WTC11 (cell line): ENCODE measurements around the gene EEFSEC. TPM values are rescaled to one million over a fixed set of nuclear protein-coding genes. Genes with fewer than 3 reads are reported as not detected.
A peak's percentile ranks its signal among the peaks of the same experiment; 100 is the strongest.

Experiments
- ATAC-seq: fragments of 200-7000 bp; cut with Tn5 transposase; 2 replicates; pipeline ENCODE4 v1.10.0; 2021; ENCODE audit warnings: mild to moderate bottlenecking, moderate library complexity
- CTCF ChIA-PET: fragments of 300-600 bp; sonication (Branson Sonifier 250); formaldehyde crosslinking; loops from one replicate; lab custom pipeline; 2021; ENCODE audit warnings: antibody characterized with exemption; lab: Charles Lee
- POLR2A ChIA-PET: fragments of 350-600 bp; sonication (Branson Sonifier 250); formaldehyde crosslinking; loops from one replicate; lab custom pipeline; 2021; ENCODE audit warnings: antibody characterized with exemption; lab: Charles Lee
- DNase-seq: peaks from one replicate; pipeline ENCODE4 v3.0.0; 2021; ENCODE audit warnings: low spot score
- H3K27ac Mint-ChIP-seq: 2 replicates; pipeline ENCODE4 v1.8.0; 2021; ENCODE audit warnings: mixed read lengths
- H3K27me3 Mint-ChIP-seq: 2 replicates; pipeline ENCODE4 v1.8.0; 2021; ENCODE audit warnings: low read depth, mild to moderate bottlenecking, moderate library complexity, mixed read lengths
- H3K36me3 Mint-ChIP-seq: 2 replicates; pipeline ENCODE4 v1.8.0; 2021; ENCODE audit warnings: mixed read lengths
- H3K4me1 Mint-ChIP-seq: 2 replicates; pipeline ENCODE4 v1.8.0; 2022; ENCODE audit warnings: mixed read lengths
- H3K4me3 Mint-ChIP-seq: 2 replicates; pipeline ENCODE4 v1.8.0; 2021; ENCODE audit warnings: mild to moderate bottlenecking, moderate library complexity, mixed read lengths
- H3K9me3 Mint-ChIP-seq: 2 replicates; pipeline ENCODE4 v1.8.0; 2021; ENCODE audit warnings: mixed read lengths
- ATF1 ChIP-seq: sonication (generic); formaldehyde crosslinking; IDR thresholded peaks from 2 replicates; pipeline ENCODE4 v1.8.1; 2023; ENCODE audit warnings: mild to moderate bottlenecking, moderate library complexity, missing genetic modification reagents
- CBFB ChIP-seq: sonication (generic); formaldehyde crosslinking; IDR thresholded peaks from 2 replicates; pipeline ENCODE4 v1.8.1; 2022; ENCODE audit warnings: mild to moderate bottlenecking, low read depth, missing genetic modification reagents
- FOXK1 ChIP-seq: sonication (generic); formaldehyde crosslinking; IDR thresholded peaks from 2 replicates; pipeline ENCODE4 v1.8.0; 2022; ENCODE audit warnings: mild to moderate bottlenecking, moderate library complexity, missing genetic modification reagents
- JAZF1 ChIP-seq: fragments of 250-450 bp; sonication (Bioruptor Pico); IDR thresholded peaks from 2 replicates; pipeline ENCODE4 v1.9.0; 2021; ENCODE audit warnings: moderate library complexity, mild to moderate bottlenecking, inconsistent platforms
- NFATC4 ChIP-seq: fragments of 250-450 bp; sonication (Bioruptor Pico); IDR thresholded peaks from 2 replicates; pipeline ENCODE4 v1.9.0; 2021; ENCODE audit warnings: mild to moderate bottlenecking
- NR1H2 ChIP-seq: sonication (generic); formaldehyde crosslinking; IDR thresholded peaks from 2 replicates; pipeline ENCODE4 v1.9.0; 2021; ENCODE audit warnings: mild to moderate bottlenecking, moderate library complexity, missing genetic modification reagents
- NR2C2 ChIP-seq: sonication (generic); formaldehyde crosslinking; IDR thresholded peaks from 2 replicates; pipeline ENCODE4 v1.8.0; 2022; ENCODE audit warnings: mild to moderate bottlenecking, missing genetic modification reagents
- NR3C1 ChIP-seq: sonication (generic); formaldehyde crosslinking; conservative IDR thresholded peaks from 2 replicates; pipeline ENCODE4 v1.8.1; 2023; ENCODE audit warnings: low read depth, mild to moderate bottlenecking, missing genetic modification reagents
- OVOL2 ChIP-seq: fragments of 250-450 bp; sonication (Bioruptor Pico); IDR thresholded peaks from 2 replicates; pipeline ENCODE4 v1.9.0; 2021; ENCODE audit warnings: mild to moderate bottlenecking, borderline replicate concordance
- RELA ChIP-seq: sonication (generic); formaldehyde crosslinking; IDR thresholded peaks from 2 replicates; pipeline ENCODE4 v1.8.1; 2022; ENCODE audit warnings: missing genetic modification reagents, mild to moderate bottlenecking, borderline replicate concordance
- SMAD3 ChIP-seq: sonication (generic); formaldehyde crosslinking; IDR thresholded peaks from 2 replicates; pipeline ENCODE4 v1.8.0; 2022; ENCODE audit warnings: missing genetic modification reagents, mild to moderate bottlenecking, borderline replicate concordance
- ZBTB21 ChIP-seq: sonication (generic); formaldehyde crosslinking; IDR thresholded peaks from 2 replicates; pipeline ENCODE4 v1.8.1; 2023; ENCODE audit warnings: mild to moderate bottlenecking, missing genetic modification reagents, borderline replicate concordance
- ZNF138 ChIP-seq: sonication (generic); formaldehyde crosslinking; conservative IDR thresholded peaks from 2 replicates; pipeline ENCODE4 v1.8.1; 2022; ENCODE audit warnings: mild to moderate bottlenecking, moderate library complexity, missing genetic modification reagents
- ZNF263 ChIP-seq: sonication (generic); formaldehyde crosslinking; IDR thresholded peaks from 2 replicates; pipeline ENCODE4 v1.8.1; 2022; ENCODE audit warnings: low read depth, mild to moderate bottlenecking, moderate library complexity, missing genetic modification reagents
- ZNF416 ChIP-seq: fragments of 250-450 bp; sonication (Bioruptor Pico); IDR thresholded peaks from 2 replicates; pipeline ENCODE4 v1.9.0; 2021; ENCODE audit warnings: mild to moderate bottlenecking, inconsistent platforms
- ZNF671 ChIP-seq: fragments of 250-450 bp; sonication (Bioruptor Pico); IDR thresholded peaks from 2 replicates; pipeline ENCODE4 v1.8.0; 2021; ENCODE audit warnings: mild to moderate bottlenecking
- total RNA-seq: library from RNA; stranded (reverse); gene quantifications from 3 replicates; pipeline ENCODE4 v1.2.3, GENCODE V29; 2021
- TF ChIP-seq, protein P1 (sequence below): fragments of 250-450 bp; sonication (Bioruptor Pico); IDR thresholded peaks from 2 replicates; pipeline ENCODE4 v1.9.0; 2021; ENCODE audit warnings: mild to moderate bottlenecking
- TF ChIP-seq, protein P2 (sequence below): sonication (generic); formaldehyde crosslinking; conservative IDR thresholded peaks from 2 replicates; pipeline ENCODE4 v1.8.1; 2022; ENCODE audit warnings: mild to moderate bottlenecking, missing genetic modification reagents
- TF ChIP-seq, protein P3 (sequence below): sonication (generic); formaldehyde crosslinking; IDR thresholded peaks from 2 replicates; pipeline ENCODE4 v1.8.0; 2022; ENCODE audit warnings: mild to moderate bottlenecking, missing genetic modification reagents
- TF ChIP-seq, protein P4 (sequence below): sonication (generic); formaldehyde crosslinking; IDR thresholded peaks from 2 replicates; pipeline ENCODE4 v1.8.1; 2023; ENCODE audit warnings: mild to moderate bottlenecking, missing genetic modification reagents
- TF ChIP-seq, protein P5 (sequence below): sonication (generic); formaldehyde crosslinking; IDR thresholded peaks from 2 replicates; pipeline ENCODE4 v1.8.0; 2023; ENCODE audit warnings: mild to moderate bottlenecking, missing genetic modification reagents
- TF ChIP-seq, protein P6 (sequence below): sonication (generic); formaldehyde crosslinking; IDR thresholded peaks from 2 replicates; pipeline ENCODE4 v1.8.1; 2022; ENCODE audit warnings: low read depth, mild to moderate bottlenecking, moderate library complexity, missing genetic modification reagents, borderline replicate concordance
- TF ChIP-seq, protein P7 (sequence below): fragments of 250-450 bp; sonication (Bioruptor Pico); IDR thresholded peaks from 2 replicates; pipeline ENCODE4 v1.9.0; 2021; ENCODE audit warnings: mild to moderate bottlenecking

EEFSEC gene
- total RNA-seq, 1 experiment from 2014 or later, result 13.7 TPM

DNA sequence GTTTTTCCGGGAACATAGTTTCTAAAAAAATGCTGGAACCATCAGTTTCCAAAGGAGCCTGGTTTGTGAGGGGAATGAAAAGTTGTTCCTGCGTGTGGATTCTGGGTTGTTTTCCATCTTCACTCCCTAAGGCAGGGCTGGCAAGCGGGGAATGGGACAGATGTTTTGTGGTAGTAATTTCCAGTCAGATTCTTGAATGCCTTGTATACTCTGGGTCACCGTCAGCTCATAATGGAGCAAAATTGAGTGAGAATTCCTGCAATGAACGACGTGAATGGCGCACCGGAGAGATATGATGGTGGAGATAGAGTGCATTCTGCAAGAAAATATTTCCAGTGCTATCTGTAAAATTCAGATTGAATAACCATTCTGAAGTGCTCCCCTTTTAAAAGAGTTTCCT lies 19.9 kb downstream of the EEFSEC start:
- POLR2A ChIA-PET, result no interaction called here
- TF ChIP-seq, protein P1, sequence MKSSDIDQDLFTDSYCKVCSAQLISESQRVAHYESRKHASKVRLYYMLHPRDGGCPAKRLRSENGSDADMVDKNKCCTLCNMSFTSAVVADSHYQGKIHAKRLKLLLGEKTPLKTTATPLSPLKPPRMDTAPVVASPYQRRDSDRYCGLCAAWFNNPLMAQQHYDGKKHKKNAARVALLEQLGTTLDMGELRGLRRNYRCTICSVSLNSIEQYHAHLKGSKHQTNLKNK (CRISPR knock-in tag), result no peak
- TF ChIP-seq, protein P2, sequence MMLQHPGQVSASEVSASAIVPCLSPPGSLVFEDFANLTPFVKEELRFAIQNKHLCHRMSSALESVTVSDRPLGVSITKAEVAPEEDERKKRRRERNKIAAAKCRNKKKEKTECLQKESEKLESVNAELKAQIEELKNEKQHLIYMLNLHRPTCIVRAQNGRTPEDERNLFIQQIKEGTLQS (CRISPR knock-in tag), result no peak
- no peak for TF ChIP-seq FOXK1 (CRISPR knock-in tag)
- no peak for TF ChIP-seq ZNF138 (CRISPR knock-in tag)
- TF ChIP-seq NR2C2 (CRISPR knock-in tag), result no peak
- no peak for TF ChIP-seq ZNF263 (CRISPR knock-in tag)
- TF ChIP-seq NR1H2 (CRISPR knock-in tag), result no peak
- TF ChIP-seq ZNF671 (CRISPR knock-in tag), result no peak
- TF ChIP-seq ATF1 (CRISPR knock-in tag), result no peak
- TF ChIP-seq, protein P3, sequence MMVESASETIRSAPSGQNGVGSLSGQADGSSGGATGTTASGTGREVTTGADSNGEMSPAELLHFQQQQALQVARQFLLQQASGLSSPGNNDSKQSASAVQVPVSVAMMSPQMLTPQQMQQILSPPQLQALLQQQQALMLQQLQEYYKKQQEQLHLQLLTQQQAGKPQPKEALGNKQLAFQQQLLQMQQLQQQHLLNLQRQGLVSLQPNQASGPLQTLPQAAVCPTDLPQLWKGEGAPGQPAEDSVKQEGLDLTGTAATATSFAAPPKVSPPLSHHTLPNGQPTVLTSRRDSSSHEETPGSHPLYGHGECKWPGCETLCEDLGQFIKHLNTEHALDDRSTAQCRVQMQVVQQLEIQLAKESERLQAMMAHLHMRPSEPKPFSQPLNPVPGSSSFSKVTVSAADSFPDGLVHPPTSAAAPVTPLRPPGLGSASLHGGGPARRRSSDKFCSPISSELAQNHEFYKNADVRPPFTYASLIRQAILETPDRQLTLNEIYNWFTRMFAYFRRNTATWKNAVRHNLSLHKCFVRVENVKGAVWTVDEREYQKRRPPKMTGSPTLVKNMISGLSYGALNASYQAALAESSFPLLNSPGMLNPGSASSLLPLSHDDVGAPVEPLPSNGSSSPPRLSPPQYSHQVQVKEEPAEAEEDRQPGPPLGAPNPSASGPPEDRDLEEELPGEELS (CRISPR knock-in tag), result no peak
- no peak for TF ChIP-seq NR3C1 (CRISPR knock-in tag)
- no peak for TF ChIP-seq NFATC4 (CRISPR knock-in tag)
- TF ChIP-seq, protein P4, sequence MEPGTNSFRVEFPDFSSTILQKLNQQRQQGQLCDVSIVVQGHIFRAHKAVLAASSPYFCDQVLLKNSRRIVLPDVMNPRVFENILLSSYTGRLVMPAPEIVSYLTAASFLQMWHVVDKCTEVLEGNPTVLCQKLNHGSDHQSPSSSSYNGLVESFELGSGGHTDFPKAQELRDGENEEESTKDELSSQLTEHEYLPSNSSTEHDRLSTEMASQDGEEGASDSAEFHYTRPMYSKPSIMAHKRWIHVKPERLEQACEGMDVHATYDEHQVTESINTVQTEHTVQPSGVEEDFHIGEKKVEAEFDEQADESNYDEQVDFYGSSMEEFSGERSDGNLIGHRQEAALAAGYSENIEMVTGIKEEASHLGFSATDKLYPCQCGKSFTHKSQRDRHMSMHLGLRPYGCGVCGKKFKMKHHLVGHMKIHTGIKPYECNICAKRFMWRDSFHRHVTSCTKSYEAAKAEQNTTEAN, result no peak
- TF ChIP-seq JAZF1, result no peak
- TF ChIP-seq, protein P5, sequence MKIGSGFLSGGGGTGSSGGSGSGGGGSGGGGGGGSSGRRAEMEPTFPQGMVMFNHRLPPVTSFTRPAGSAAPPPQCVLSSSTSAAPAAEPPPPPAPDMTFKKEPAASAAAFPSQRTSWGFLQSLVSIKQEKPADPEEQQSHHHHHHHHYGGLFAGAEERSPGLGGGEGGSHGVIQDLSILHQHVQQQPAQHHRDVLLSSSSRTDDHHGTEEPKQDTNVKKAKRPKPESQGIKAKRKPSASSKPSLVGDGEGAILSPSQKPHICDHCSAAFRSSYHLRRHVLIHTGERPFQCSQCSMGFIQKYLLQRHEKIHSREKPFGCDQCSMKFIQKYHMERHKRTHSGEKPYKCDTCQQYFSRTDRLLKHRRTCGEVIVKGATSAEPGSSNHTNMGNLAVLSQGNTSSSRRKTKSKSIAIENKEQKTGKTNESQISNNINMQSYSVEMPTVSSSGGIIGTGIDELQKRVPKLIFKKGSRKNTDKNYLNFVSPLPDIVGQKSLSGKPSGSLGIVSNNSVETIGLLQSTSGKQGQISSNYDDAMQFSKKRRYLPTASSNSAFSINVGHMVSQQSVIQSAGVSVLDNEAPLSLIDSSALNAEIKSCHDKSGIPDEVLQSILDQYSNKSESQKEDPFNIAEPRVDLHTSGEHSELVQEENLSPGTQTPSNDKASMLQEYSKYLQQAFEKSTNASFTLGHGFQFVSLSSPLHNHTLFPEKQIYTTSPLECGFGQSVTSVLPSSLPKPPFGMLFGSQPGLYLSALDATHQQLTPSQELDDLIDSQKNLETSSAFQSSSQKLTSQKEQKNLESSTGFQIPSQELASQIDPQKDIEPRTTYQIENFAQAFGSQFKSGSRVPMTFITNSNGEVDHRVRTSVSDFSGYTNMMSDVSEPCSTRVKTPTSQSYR, result no peak
- TF ChIP-seq RELA, result no peak
- TF ChIP-seq CBFB (CRISPR knock-in tag), result no peak
- H3K4me1 Mint-ChIP-seq, result peaks cover 37% of the 10 kb centered on the region
- no peaks in the 10 kb centered on the region for H3K36me3 Mint-ChIP-seq
- no peak overlapping the region for H3K4me3 Mint-ChIP-seq
- H3K27me3 Mint-ChIP-seq, result no peaks in the 10 kb centered on the region
- H3K27ac Mint-ChIP-seq, result no peak overlapping the region
- DNase-seq (no peak), ATAC-seq (no peak)
- CTCF ChIA-PET, result interaction anchor here (0.7 to 2.1 kb wide), 5 partner anchors 50 to 435 kb away, joined by 3 to 9 read pairs (median 5); partner anchors contain the start of gene RUVBL1
- H3K9me3 Mint-ChIP-seq, result no peaks in the 10 kb centered on the region

DNA sequence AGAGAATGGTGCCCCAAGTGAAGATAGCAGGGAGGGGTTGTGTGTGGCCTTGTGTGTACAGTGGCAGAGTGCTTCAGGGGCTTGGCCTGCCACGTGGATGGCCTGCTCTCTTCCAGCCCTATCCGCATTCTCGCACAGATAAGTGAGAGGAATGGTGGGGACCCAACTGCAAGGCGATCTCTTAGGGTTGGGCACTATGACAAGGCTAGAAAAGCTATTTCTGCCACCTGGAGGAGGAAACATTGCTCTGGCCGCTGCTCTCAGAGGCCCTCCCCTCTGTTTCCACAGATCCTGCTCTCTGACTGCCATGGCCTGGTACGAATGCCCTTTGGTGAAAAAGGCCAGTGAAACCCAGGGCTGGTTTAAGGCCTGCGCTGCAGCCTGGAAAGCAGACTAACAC lies 20.6 kb downstream of the EEFSEC start:
- POLR2A ChIA-PET, result no interaction called here
- H3K36me3 Mint-ChIP-seq, result no peaks in the 10 kb centered on the region
- H3K9me3 Mint-ChIP-seq, result no peaks in the 10 kb centered on the region
- peak; percentile 25 for DNase-seq
- H3K4me1 Mint-ChIP-seq, result peaks cover 37% of the 10 kb centered on the region
- H3K27me3 Mint-ChIP-seq, result no peaks in the 10 kb centered on the region
- H3K4me3 Mint-ChIP-seq, result no peak overlapping the region
- CTCF ChIA-PET, result interaction anchor here (0.7 to 2.1 kb wide), 6 partner anchors 51 to 434 kb away, joined by 3 to 9 read pairs (median 4); partner anchors contain the start of gene RUVBL1
- peak; percentile 77 for ATAC-seq
- H3K27ac Mint-ChIP-seq, result peak overlapping the region; percentile 70; the same call in 1 of the 2 replicates
- TF ChIP-seq FOXK1 (CRISPR knock-in tag) (no peak), JAZF1 (no peak), OVOL2 (CRISPR knock-in tag) (no peak), ZNF263 (CRISPR knock-in tag) (no peak), SMAD3 (CRISPR knock-in tag) (no peak), ZBTB21 (no peak), ZNF416 (CRISPR knock-in tag) (no peak)
- TF ChIP-seq, protein P6, sequence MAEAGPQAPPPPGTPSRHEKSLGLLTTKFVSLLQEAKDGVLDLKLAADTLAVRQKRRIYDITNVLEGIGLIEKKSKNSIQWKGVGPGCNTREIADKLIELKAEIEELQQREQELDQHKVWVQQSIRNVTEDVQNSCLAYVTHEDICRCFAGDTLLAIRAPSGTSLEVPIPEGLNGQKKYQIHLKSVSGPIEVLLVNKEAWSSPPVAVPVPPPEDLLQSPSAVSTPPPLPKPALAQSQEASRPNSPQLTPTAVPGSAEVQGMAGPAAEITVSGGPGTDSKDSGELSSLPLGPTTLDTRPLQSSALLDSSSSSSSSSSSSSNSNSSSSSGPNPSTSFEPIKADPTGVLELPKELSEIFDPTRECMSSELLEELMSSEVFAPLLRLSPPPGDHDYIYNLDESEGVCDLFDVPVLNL, result no peak
- TF ChIP-seq, protein P7, sequence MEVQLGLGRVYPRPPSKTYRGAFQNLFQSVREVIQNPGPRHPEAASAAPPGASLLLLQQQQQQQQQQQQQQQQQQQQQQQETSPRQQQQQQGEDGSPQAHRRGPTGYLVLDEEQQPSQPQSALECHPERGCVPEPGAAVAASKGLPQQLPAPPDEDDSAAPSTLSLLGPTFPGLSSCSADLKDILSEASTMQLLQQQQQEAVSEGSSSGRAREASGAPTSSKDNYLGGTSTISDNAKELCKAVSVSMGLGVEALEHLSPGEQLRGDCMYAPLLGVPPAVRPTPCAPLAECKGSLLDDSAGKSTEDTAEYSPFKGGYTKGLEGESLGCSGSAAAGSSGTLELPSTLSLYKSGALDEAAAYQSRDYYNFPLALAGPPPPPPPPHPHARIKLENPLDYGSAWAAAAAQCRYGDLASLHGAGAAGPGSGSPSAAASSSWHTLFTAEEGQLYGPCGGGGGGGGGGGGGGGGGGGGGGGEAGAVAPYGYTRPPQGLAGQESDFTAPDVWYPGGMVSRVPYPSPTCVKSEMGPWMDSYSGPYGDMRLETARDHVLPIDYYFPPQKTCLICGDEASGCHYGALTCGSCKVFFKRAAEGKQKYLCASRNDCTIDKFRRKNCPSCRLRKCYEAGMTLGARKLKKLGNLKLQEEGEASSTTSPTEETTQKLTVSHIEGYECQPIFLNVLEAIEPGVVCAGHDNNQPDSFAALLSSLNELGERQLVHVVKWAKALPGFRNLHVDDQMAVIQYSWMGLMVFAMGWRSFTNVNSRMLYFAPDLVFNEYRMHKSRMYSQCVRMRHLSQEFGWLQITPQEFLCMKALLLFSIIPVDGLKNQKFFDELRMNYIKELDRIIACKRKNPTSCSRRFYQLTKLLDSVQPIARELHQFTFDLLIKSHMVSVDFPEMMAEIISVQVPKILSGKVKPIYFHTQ (CRISPR knock-in tag), result no peak
